ENCODE data around the gene GMDS. TPM values are rescaled to one million over a fixed set of nuclear protein-coding genes. Genes with fewer than 3 reads are reported as not detected.

Gene GMDS
- total RNA-seq, 2 experiments from 2014 or later = 13.9 to 16.4 TPM

DNA sequence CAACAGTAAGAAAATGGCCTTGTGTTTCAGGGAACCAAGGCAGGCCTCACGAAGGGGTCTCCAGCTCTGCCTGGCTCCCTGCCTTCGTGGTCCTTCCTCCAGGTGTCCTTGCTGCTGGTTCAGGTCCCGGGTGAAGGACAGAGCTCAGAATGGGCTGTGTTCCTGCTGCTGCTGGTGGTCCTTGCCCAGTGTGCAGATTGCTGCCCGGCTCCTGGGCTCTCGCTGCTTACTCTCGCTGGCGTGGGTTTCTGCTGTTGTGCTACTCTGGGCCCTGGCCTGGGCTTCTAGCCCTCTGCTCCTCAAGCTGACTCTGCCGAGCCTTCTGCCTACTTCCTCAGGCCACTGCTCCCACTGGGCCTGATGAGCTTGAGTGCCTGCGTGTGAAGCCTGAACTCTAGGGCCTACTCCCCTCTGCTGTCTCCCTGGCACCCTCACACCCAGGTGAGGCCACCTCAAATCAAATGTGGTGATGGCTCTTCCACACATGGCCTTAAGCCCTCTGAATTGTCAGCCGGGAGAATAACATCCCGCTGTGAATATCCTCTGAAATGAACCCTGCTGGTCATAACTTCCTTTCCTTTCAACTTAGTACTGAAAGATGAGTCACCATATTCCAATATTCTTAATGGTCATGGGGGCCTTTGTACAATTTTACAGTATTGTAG lies 464.1 kb downstream of the GMDS start:
- H3K36me3 Mint-ChIP-seq (ENCODE audit: low read depth) = no peaks in the 10 kb centered on the region
- Histone ChIP-seq H3K9me3 (ENCODE audit: control insufficient read depth in 1 of 2, insufficient read depth in 1 of 2, low read length in 2 of 2) (no peaks in the 10 kb centered on the region), H3K27ac (ENCODE audit: low read depth in 1 of 2, low read length in 2 of 2) (no peak overlapping the region), H3K27me3 (ENCODE audit: control insufficient read depth in 1 of 2, insufficient read depth in 2 of 2, low read length in 2 of 2) (no peaks in the 10 kb centered on the region), H3K36me3 (ENCODE audit: insufficient read depth, low read length) (no peaks in the 10 kb centered on the region), H3K4me1 (ENCODE audit: insufficient read depth, low read length) (peaks cover under 1% of the 10 kb centered on the region), H3K4me3 (ENCODE audit: low read length) (no peak overlapping the region)
- H3K4me1 Mint-ChIP-seq (ENCODE audit: low read depth) = no peaks in the 10 kb centered on the region
- no peak overlapping the region for H3K4me3 Mint-ChIP-seq
- no peak for DNase-seq
- no peak overlapping the region for H3K27ac Mint-ChIP-seq
- POLR2A ChIA-PET = no interaction called here
- H3K27me3 Mint-ChIP-seq = no peaks in the 10 kb centered on the region
- CTCF ChIA-PET = no interaction called here
- no peak for ATAC-seq (ENCODE audit: poor library complexity)
- no peaks in the 10 kb centered on the region for H3K9me3 Mint-ChIP-seq
- intact Hi-C loops (cut with DNase I, micrococcal nuclease) = no loop called here
- TF ChIP-seq CTCF (IDR thresholded peaks at IDR 0.05) = no peak

DNA sequence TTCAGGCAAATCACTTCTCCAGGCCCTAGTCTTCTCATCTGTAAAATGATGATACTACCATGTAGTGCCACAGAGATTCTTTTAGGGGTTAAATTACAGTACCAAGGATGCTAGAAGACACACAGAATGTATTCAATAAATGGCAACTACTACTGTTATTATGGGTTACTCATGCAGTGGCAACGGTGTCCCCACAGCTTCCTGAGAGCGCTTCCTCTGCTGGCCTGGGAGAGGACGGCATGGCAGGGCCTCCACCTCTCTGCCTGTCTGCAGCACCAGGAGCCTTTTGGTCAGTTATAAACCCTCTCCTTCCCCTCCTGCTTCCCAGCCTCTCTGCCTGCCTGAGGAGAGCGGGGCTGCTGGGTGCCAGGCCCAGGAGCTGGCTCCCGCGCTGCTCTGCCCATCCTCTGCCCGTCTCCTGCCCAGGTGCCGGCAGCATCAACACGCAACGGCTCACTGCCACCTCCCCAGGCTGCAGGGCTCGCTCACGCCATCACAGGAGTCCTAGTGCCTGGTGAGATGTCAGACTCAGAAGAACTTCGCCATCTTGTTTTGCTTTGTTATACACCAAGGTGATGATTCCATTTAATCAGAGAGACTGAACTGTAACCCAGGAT lies 465.0 kb downstream of the GMDS start:
- POLR2A ChIA-PET = no interaction called here

GRCh38 chr6:1778686-1779235 lies 466.6 kb downstream of the GMDS start:
- peaks cover 19% of the 10 kb centered on the region for H3K4me1 Mint-ChIP-seq (ENCODE audit: low read depth)
- POLR2A ChIA-PET = no interaction called here
- intact Hi-C loops (cut with DNase I, micrococcal nuclease) = no loop called here

More for the DNA sequence above, 465.0 kb downstream of the GMDS start:
- Histone ChIP-seq H3K27me3 (ENCODE audit: control insufficient read depth in 1 of 2, insufficient read depth in 2 of 2, low read length in 2 of 2) (no peaks in the 10 kb centered on the region), H3K27ac (ENCODE audit: low read depth in 1 of 2, low read length in 2 of 2) (no peak overlapping the region), H3K4me3 (ENCODE audit: low read length) (no peak overlapping the region), H3K9me3 (ENCODE audit: control insufficient read depth in 1 of 2, insufficient read depth in 1 of 2, low read length in 2 of 2) (no peaks in the 10 kb centered on the region), H3K36me3 (ENCODE audit: insufficient read depth, low read length) (no peaks in the 10 kb centered on the region), H3K4me1 (ENCODE audit: insufficient read depth, low read length) (no peaks in the 10 kb centered on the region)
- H3K36me3 Mint-ChIP-seq (ENCODE audit: low read depth) = no peaks in the 10 kb centered on the region
- no peak overlapping the region for H3K27ac Mint-ChIP-seq
- intact Hi-C loops (cut with DNase I, micrococcal nuclease) = no loop called here
- no peaks in the 10 kb centered on the region for H3K27me3 Mint-ChIP-seq
- H3K9me3 Mint-ChIP-seq = no peaks in the 10 kb centered on the region
- no peak for DNase-seq
- peaks cover 3% of the 10 kb centered on the region for H3K4me1 Mint-ChIP-seq (ENCODE audit: low read depth)
- no peak for TF ChIP-seq CTCF (IDR thresholded peaks at IDR 0.05)
- CTCF ChIA-PET = no interaction called here
- no peak overlapping the region for H3K4me3 Mint-ChIP-seq
- no peak for ATAC-seq (ENCODE audit: poor library complexity)

More at GRCh38 chr6:1778686-1779235, 466.6 kb downstream of the GMDS start:
- Histone ChIP-seq H3K36me3 (ENCODE audit: insufficient read depth, low read length) (no peaks in the 10 kb centered on the region), H3K4me3 (ENCODE audit: low read length) (no peak overlapping the region), H3K27me3 (ENCODE audit: control insufficient read depth in 1 of 2, insufficient read depth in 2 of 2, low read length in 2 of 2) (no peaks in the 10 kb centered on the region), H3K27ac (ENCODE audit: low read depth in 1 of 2, low read length in 2 of 2) (no peak overlapping the region), H3K9me3 (ENCODE audit: control insufficient read depth in 1 of 2, insufficient read depth in 1 of 2, low read length in 2 of 2) (no peaks in the 10 kb centered on the region), H3K4me1 (ENCODE audit: insufficient read depth, low read length) (peaks cover 3% of the 10 kb centered on the region)
- Mint-ChIP-seq H3K4me3 (no peak overlapping the region), H3K27me3 (no peaks in the 10 kb centered on the region), H3K36me3 (ENCODE audit: low read depth) (no peaks in the 10 kb centered on the region), H3K27ac (no peak overlapping the region), H3K9me3 (no peaks in the 10 kb centered on the region)
- DNase-seq (no peak), ATAC-seq (ENCODE audit: poor library complexity) (no peak)
- TF ChIP-seq CTCF (IDR thresholded peaks at IDR 0.05) = no peak
- CTCF ChIA-PET = no interaction called here

All from CD4-positive, alpha-beta T cell (primary cell).